Lung microvascular endothelial cell (primary cell): ENCODE data around the gene SAMHD1. TPM values are rescaled to one million over a fixed set of nuclear protein-coding genes. Genes with fewer than 3 reads are reported as not detected.

ENCODE experiments used
- DNase-seq, 2 donors: peaks; one replicate each; pipeline versions ENCODE4 v3.0.0 to v3.0.0-alpha.2; 2010; ENCODE audit warnings: low read depth in 2 of 2
- total RNA-seq: library from RNA; depleted of rRNA; stranded (reverse); fragments of >200 nt; gene quantifications from 2 replicates; pipeline ENCODE4 v1.2.1, GENCODE V29; 2014

SAMHD1 gene
- total RNA-seq, 1 donor from 2014 or later: 8.9 TPM

GRCh38 chr20:36873498-36874189 is 77.9 kb downstream of the SAMHD1 start:
- no peak for DNase-seq

GRCh38 chr20:36872852-36873251 is 78.7 kb downstream of the SAMHD1 start:
- no peak for DNase-seq

GRCh38 chr20:36871640-36872570 is 79.6 kb downstream of the SAMHD1 start:
- DNase-seq: peak in 1 of 2 donors; percentile 34

DNA sequence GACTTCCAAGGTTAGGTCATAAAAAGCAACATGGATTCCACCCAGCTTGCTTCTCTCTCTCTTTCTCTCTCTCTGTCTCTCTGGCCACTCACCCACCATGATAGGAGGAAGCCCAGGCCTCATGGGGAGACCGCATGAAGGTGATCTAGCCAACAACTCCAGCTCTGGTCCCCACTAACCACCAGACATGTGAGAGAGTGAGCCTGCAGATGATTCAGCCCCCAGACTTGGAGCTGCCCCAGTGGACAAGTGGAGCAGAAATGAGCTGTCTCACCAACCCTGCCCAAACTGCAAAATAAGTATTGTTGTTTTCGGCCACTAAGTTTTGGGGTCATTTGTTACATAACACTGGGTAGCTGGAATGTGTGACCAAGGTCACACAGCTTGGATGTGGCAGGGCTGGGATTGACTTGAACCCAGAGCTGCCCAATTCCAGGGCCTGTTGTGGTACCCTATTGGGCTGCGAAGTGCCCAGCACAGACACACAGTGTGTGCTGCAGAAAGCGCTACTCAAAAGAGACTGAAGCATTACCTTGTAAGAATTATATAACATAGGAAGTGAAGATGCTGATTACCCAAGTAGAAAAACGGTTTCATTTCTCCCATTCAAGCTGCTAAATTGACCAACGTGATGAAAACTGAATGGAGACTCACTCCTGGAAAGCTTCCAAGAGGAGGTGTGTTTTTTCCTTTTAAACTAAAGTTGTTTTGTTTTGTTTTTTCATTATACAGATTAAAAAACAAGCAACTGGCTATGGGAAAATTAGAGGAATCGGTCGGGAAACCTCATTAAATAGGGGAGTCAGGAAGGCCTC is 84.6 kb downstream of the SAMHD1 start:
- peak in 1 of 2 donors; percentile 26 for DNase-seq

DNA sequence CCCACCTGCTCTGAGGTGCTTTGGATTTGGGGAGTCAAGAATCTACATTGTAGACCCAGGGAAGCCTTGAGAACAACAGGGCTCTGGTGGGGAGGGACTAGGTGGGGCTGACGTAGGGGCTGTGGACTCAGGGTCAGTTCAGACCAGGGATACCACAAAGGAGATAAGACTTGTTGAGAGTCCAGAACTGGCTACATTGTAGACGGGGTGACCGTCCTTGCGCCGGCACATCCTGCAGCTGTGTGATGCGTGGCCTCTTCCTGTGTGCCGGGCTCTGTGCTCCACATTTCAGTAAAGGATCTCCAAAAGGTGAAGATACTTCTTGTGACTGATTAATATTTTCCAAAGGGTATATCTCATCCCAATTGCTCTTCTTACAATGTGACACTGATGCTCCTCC is 85.3 kb downstream of the SAMHD1 start:
- no peak for DNase-seq

- DNase-seq: no peak
Measured at GRCh38 chr20:36865861-36866149, 85.7 kb downstream of the SAMHD1 start.

GRCh38 chr20:36865076-36865860 is 86.2 kb downstream of the SAMHD1 start:
- DNase-seq: no peak

- no peak for DNase-seq
Measured at GRCh38 chr20:36862857-36863668, 88.4 kb downstream of the SAMHD1 start.

- DNase-seq: peak; percentile 69 to 73
Measured at GRCh38 chr20:36861875-36862801, 89.4 kb downstream of the SAMHD1 start.

DNA sequence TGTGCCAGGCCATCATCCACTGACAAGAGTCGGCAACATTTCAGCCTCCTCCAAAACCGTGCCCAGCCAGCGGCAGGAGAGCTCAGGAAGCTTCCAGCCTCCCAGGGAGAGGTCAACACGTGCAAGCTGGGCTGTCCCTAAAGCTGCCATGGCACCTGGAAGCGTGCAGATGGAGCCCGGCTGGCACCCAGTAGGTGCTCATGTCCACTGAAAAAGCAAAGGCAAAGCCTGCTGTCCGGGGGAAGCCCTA is 90.0 kb downstream of the SAMHD1 start:
- DNase-seq: peak; percentile 21 to 29

DNA sequence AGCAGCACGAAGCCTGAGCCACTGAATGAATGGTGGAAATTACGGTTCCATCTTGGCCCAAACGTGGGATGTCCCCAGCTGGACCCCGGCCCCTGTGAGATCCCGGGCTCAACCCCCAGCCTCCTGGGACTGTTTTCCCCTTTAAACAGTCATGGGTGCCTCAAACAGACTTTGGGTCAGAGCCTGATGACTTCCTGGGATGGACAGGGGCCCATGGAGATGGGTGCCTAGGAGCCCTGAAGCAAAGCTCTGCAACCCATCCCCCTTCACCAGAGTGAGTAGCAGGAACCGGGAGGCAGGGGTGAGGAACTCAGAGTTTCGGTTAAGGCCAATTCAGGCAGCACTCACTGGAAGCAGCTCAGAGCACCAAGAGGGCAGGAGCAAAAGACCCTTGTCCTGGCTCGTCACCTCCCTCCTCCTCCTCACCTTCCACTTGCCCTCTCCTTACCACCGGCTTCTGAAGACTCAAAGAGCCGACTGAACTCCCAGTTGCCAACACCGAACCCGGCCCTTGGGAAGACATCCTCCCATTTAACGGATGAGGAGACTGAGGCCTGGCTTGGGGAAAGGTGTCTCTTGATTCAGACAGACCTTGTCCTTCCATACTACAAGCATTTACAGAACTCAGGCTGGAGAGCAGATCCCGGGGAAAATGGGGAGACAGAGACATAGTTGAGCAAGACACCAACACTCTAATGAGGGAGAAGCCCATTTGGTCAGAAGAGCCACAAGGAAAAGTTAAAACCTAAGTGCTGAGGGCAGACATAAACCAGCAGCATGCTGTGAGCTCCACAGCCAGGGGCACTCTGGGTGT is 90.5 kb downstream of the SAMHD1 start:
- DNase-seq: no peak

DNA sequence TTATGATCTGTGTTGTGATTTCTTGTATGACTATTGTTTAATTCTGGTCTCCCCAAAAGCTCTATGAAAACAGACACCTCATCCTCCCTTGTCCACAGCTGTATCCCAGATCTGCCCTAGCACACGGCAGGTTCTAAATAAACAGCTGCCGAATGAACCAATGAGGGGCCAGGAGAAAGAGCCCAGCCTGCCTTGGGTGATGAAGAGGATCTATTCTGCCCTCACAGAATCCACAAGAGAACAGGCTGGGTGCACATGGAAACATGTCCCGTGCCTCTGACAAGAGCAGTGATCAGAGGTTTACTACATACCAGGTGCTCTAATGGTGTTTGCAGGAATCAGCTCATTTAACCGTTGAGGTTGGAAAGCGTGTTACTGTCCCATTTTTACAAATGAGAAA is 91.2 kb downstream of the SAMHD1 start:
- DNase-seq: no peak

- DNase-seq: no peak
Measured at GRCh38 chr20:36859700-36860330, 91.7 kb downstream of the SAMHD1 start.

DNA sequence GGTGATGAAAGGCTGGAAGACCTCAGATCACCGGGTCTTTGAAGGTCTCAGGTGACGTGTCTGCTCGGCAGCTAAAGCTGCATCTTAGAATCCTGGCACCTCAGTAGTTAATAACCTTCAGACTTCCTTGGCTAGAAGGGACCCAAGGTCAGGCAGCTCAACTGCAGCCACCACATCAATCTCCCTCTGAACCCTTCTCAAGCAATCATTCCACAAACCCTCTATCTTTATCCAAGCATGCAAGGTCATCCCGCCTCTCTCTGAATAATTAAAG is 92.3 kb downstream of the SAMHD1 start:
- no peak for DNase-seq

- DNase-seq: peak; percentile 93 to 97
Measured at GRCh38 chr20:36856691-36857635, 94.5 kb downstream of the SAMHD1 start.

- peak in 1 of 2 donors; percentile 37 for DNase-seq
Measured at GRCh38 chr20:36856195-36856594, 95.3 kb downstream of the SAMHD1 start.

- peak in 1 of 2 donors; percentile 36 for DNase-seq
Measured at GRCh38 chr20:36855241-36855657, 96.3 kb downstream of the SAMHD1 start.
